A673 (cell line): Measurements from ENCODE around the gene SLC43A1.

Source experiments
- EZH2 ChIP-seq: fragments of 200-600 bp; sonication (generic); IDR thresholded peaks from 2 replicates; pipeline ENCODE4 v1.6.1; 2017; ENCODE audit warnings: borderline replicate concordance, low read depth, mild to moderate bottlenecking, mixed read lengths, antibody characterized with exemption, low read length; ENCODE audit not compliant: poor library complexity, severe bottlenecking
- TF ChIP-seq, protein P1 (sequence below): fragments of 300-800, 200-600 bp; sonication (generic); conservative IDR thresholded peaks from 2 replicates; pipeline ENCODE4 v1.5.1; 2017; ENCODE audit warnings: low read depth, mild to moderate bottlenecking, antibody characterized with exemption, low read length, moderate library complexity, mixed read lengths

DNA sequence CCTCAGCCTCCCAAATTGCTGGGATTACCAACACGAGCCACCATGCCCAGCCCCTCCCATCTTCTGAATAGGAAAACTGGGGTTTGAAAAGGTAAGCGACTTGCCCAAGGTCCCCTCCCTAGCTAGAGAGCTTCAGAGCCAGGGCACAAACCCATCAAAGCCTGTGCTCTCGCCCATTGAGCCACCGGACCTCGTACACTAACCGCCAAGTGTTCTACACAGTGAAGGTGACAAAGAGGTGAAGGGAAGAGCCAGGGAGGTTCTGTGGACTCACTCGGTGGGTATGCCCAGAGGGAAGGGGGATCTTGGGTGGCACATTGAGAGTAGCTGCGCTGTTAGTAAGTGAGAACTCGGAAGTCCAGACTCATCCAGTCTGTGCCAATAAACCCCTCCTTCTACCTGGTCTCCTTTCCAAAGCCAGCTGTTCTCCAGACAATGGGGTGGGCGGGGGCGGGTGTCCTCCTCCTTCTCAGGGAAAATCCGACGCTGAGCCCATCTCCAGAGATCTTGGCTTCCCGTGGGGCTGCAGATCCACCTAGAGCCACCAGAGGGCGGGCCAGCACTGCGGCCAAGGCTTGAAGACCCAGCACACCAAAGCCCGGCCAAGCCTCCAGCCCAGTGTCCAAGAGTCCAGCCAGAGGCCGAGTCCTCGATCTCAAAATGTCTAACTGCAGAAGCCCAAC is 58.4 kb downstream of the SLC43A1 start:
- TF ChIP-seq, protein P1, sequence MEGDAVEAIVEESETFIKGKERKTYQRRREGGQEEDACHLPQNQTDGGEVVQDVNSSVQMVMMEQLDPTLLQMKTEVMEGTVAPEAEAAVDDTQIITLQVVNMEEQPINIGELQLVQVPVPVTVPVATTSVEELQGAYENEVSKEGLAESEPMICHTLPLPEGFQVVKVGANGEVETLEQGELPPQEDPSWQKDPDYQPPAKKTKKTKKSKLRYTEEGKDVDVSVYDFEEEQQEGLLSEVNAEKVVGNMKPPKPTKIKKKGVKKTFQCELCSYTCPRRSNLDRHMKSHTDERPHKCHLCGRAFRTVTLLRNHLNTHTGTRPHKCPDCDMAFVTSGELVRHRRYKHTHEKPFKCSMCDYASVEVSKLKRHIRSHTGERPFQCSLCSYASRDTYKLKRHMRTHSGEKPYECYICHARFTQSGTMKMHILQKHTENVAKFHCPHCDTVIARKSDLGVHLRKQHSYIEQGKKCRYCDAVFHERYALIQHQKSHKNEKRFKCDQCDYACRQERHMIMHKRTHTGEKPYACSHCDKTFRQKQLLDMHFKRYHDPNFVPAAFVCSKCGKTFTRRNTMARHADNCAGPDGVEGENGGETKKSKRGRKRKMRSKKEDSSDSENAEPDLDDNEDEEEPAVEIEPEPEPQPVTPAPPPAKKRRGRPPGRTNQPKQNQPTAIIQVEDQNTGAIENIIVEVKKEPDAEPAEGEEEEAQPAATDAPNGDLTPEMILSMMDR = peak; percentile 99
- TF ChIP-seq EZH2 = no peak
